GM21825 (cell line): ENCODE measurements around the gene PRRT2.

ENCODE experiments used
- ATAC-seq: cut with Tn5 transposase; IDR thresholded peaks from one replicate; pipeline ENCODE4 v1.9.1; 2021; ENCODE audit warnings: mild to moderate bottlenecking, moderate library complexity; ENCODE audit not compliant: unreplicated experiment

The PRRT2 gene

GRCh38 chr16:29858974-29859373 is 47.0 kb downstream of the PRRT2 start:
- no peak for ATAC-seq

GRCh38 chr16:29860218-29860617 is 48.2 kb downstream of the PRRT2 start:
- no peak for ATAC-seq

GRCh38 chr16:29862383-29862883 is 50.4 kb downstream of the PRRT2 start:
- ATAC-seq: no peak

- ATAC-seq: peak; percentile 90
Measured at GRCh38 chr16:29862884-29863668, 51.1 kb downstream of the PRRT2 start, which contains the start of gene CDIPT. Gene CDIPT (minus strand): TSS chr16:29863226. CDS start chr16:29862857, 369 bp downstream.

GRCh38 chr16:29863669-29863984 is 51.6 kb downstream of the PRRT2 start:
- no peak for ATAC-seq

- no peak for ATAC-seq
Measured at GRCh38 chr16:29864205-29864604, 52.2 kb downstream of the PRRT2 start.
